ENCODE data around the gene NID1. TPM values are rescaled to one million over a fixed set of nuclear protein-coding genes. Genes with fewer than 3 reads are reported as not detected.

NID1 gene
- polyA plus RNA-seq, 1 donor from 2014 or later: 0.04 TPM

DNA sequence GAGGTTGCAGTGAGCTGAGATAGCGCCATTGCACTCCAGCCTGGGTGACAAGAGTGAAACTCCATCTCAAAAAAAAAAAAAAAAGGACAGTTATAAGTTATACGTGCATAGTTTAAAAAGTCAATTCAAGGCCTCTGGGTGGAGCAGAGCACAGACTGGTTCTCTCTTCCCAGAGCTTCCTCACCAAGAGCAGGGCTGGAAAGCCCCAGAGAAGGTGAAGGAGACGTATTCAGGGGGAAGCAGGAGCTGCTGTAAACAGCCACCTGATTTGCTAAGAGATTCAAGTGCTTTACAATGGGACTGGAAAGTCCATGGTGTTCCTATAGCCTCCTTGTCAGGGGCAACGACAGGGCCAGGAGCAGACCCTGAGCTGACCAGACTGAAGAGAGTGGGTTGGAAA, 113.2 kb downstream of the NID1 start:
- H3K79me2 ChIP-seq (replicated peaks; ENCODE audit: insufficient read depth, low read length): no peaks in the 10 kb centered on the region
- no peak overlapping the region for H3K9ac ChIP-seq (ENCODE audit: low read length)
- H3K36me3 ChIP-seq (ENCODE audit: insufficient read depth, low read length): no peaks in the 10 kb centered on the region
- no peaks in the 10 kb centered on the region for H3K9me3 ChIP-seq (ENCODE audit: low read length)
- H3K9me2 ChIP-seq (ENCODE audit: insufficient read depth, low read length): no peaks in the 10 kb centered on the region
- H3K27me3 ChIP-seq (ENCODE audit: insufficient read depth, low read depth, low read length): no peaks in the 10 kb centered on the region
- H3F3A ChIP-seq (ENCODE audit: insufficient read depth, low read length, poor library complexity, severe bottlenecking): no peaks in the 10 kb centered on the region
- H4K20me1 ChIP-seq (ENCODE audit: insufficient read depth): no peaks in the 10 kb centered on the region
- TF ChIP-seq POLR2AphosphoS5 (IDR thresholded peaks at IDR 0.05) (no peak), SMC3 (conservative IDR thresholded peaks at IDR 0.05; ENCODE audit: poor library complexity) (no peak), MXI1 (conservative IDR thresholded peaks at IDR 0.05; ENCODE audit: poor library complexity, severe bottlenecking) (no peak), EZH2 (IDR thresholded peaks at IDR 0.05; ENCODE audit: borderline replicate concordance, insufficient read depth, low read length, poor library complexity, severe bottlenecking) (no peak), EP300 (conservative IDR thresholded peaks at IDR 0.05; ENCODE audit: poor library complexity, severe bottlenecking) (no peak), RAD21 (conservative IDR thresholded peaks at IDR 0.05) (no peak), TAF1 (IDR thresholded peaks at IDR 0.05; ENCODE audit: low read depth) (no peak)
- TF ChIP-seq, protein P1, sequence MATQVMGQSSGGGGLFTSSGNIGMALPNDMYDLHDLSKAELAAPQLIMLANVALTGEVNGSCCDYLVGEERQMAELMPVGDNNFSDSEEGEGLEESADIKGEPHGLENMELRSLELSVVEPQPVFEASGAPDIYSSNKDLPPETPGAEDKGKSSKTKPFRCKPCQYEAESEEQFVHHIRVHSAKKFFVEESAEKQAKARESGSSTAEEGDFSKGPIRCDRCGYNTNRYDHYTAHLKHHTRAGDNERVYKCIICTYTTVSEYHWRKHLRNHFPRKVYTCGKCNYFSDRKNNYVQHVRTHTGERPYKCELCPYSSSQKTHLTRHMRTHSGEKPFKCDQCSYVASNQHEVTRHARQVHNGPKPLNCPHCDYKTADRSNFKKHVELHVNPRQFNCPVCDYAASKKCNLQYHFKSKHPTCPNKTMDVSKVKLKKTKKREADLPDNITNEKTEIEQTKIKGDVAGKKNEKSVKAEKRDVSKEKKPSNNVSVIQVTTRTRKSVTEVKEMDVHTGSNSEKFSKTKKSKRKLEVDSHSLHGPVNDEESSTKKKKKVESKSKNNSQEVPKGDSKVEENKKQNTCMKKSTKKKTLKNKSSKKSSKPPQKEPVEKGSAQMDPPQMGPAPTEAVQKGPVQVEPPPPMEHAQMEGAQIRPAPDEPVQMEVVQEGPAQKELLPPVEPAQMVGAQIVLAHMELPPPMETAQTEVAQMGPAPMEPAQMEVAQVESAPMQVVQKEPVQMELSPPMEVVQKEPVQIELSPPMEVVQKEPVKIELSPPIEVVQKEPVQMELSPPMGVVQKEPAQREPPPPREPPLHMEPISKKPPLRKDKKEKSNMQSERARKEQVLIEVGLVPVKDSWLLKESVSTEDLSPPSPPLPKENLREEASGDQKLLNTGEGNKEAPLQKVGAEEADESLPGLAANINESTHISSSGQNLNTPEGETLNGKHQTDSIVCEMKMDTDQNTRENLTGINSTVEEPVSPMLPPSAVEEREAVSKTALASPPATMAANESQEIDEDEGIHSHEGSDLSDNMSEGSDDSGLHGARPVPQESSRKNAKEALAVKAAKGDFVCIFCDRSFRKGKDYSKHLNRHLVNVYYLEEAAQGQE (IDR thresholded peaks at IDR 0.05; ENCODE audit: borderline replicate concordance): no peak
- TF ChIP-seq, protein P2, sequence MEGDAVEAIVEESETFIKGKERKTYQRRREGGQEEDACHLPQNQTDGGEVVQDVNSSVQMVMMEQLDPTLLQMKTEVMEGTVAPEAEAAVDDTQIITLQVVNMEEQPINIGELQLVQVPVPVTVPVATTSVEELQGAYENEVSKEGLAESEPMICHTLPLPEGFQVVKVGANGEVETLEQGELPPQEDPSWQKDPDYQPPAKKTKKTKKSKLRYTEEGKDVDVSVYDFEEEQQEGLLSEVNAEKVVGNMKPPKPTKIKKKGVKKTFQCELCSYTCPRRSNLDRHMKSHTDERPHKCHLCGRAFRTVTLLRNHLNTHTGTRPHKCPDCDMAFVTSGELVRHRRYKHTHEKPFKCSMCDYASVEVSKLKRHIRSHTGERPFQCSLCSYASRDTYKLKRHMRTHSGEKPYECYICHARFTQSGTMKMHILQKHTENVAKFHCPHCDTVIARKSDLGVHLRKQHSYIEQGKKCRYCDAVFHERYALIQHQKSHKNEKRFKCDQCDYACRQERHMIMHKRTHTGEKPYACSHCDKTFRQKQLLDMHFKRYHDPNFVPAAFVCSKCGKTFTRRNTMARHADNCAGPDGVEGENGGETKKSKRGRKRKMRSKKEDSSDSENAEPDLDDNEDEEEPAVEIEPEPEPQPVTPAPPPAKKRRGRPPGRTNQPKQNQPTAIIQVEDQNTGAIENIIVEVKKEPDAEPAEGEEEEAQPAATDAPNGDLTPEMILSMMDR (IDR thresholded peaks at IDR 0.05; ENCODE audit: poor library complexity, severe bottlenecking): no peak
- H3K4me3 ChIP-seq (ENCODE audit: low read length): no peak overlapping the region
- H3K27ac ChIP-seq (ENCODE audit: low read length): no peak overlapping the region
- no peak overlapping the region for H3K4me2 ChIP-seq (ENCODE audit: low read length)
- H2AFZ ChIP-seq (ENCODE audit: low read depth, low read length): no peak overlapping the region

DNA sequence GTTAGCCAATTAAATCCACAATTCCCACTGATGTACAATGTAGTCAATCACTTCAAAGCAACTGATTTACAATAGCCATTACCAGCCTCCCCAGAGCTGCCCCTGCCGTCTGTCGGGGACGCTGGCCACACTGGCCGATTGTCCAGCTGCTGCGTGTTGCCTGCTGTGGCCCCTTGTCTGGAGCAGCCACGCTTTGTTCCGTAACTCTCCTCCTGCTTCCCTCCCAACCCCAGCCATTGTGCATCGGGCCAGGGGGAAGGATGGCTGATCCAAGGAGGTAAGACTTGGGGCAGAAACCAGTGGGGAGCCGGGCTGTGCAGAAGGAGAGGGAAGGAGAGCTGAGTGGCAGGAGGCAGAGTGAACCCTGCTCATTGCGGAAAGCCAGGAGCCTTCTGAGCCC, 114.6 kb downstream of the NID1 start:
- H3K27ac ChIP-seq (ENCODE audit: low read length): no peak overlapping the region
- no peaks in the 10 kb centered on the region for H3F3A ChIP-seq (ENCODE audit: insufficient read depth, low read length, poor library complexity, severe bottlenecking)
- no peaks in the 10 kb centered on the region for H3K9me3 ChIP-seq (ENCODE audit: low read length)
- H2AFZ ChIP-seq (ENCODE audit: low read depth, low read length): no peak overlapping the region
- no peaks in the 10 kb centered on the region for H3K9me2 ChIP-seq (ENCODE audit: insufficient read depth, low read length)
- no peaks in the 10 kb centered on the region for H4K20me1 ChIP-seq (ENCODE audit: insufficient read depth)
- TF ChIP-seq POLR2AphosphoS5 (IDR thresholded peaks at IDR 0.05): no peak
- TF ChIP-seq, protein P2 (IDR thresholded peaks at IDR 0.05; ENCODE audit: poor library complexity, severe bottlenecking): no peak
- TF ChIP-seq, protein P1 (IDR thresholded peaks at IDR 0.05; ENCODE audit: borderline replicate concordance): no peak
- no peak for TF ChIP-seq EZH2 (IDR thresholded peaks at IDR 0.05; ENCODE audit: borderline replicate concordance, insufficient read depth, low read length, poor library complexity, severe bottlenecking)
- TF ChIP-seq SMC3 (conservative IDR thresholded peaks at IDR 0.05; ENCODE audit: poor library complexity): no peak
- TF ChIP-seq TAF1 (IDR thresholded peaks at IDR 0.05; ENCODE audit: low read depth): no peak
- TF ChIP-seq RAD21 (conservative IDR thresholded peaks at IDR 0.05): no peak
- TF ChIP-seq EP300 (conservative IDR thresholded peaks at IDR 0.05; ENCODE audit: poor library complexity, severe bottlenecking): no peak
- no peak for TF ChIP-seq MXI1 (conservative IDR thresholded peaks at IDR 0.05; ENCODE audit: poor library complexity, severe bottlenecking)
- no peaks in the 10 kb centered on the region for H3K27me3 ChIP-seq (ENCODE audit: insufficient read depth, low read depth, low read length)
- H3K4me2 ChIP-seq (ENCODE audit: low read length): no peak overlapping the region
- H3K79me2 ChIP-seq (replicated peaks; ENCODE audit: insufficient read depth, low read length): no peaks in the 10 kb centered on the region
- H3K9ac ChIP-seq (ENCODE audit: low read length): no peak overlapping the region
- H3K36me3 ChIP-seq (ENCODE audit: insufficient read depth, low read length): no peaks in the 10 kb centered on the region
- H3K4me3 ChIP-seq (ENCODE audit: low read length): no peak overlapping the region
